Subcutaneous abdominal adipose tissue (tissue), 5 donors: ENCODE measurements around the gene CTTN.
A peak's percentile ranks its signal among the peaks of the same experiment; 100 is the strongest.

Experiments
- H3K27ac ChIP-seq: one replicate; pipeline ENCODE4 v1.7.0; 2013; ENCODE audit warnings: low read depth, mild to moderate bottlenecking, inconsistent platforms, low read length, moderate library complexity
- H3K27me3 ChIP-seq, 5 donors: one replicate each; pipeline ENCODE4 v1.7.0; 2013; ENCODE audit warnings: low read length in 5 of 5, inconsistent platforms in 1 of 5; ENCODE audit not compliant: control insufficient read depth in 5 of 5, insufficient read depth in 4 of 5
- H3K36me3 ChIP-seq, 5 donors: one replicate each; pipeline ENCODE4 v1.7.0; 2013; ENCODE audit warnings: low read length in 5 of 5; ENCODE audit not compliant: control insufficient read depth in 5 of 5, insufficient read depth in 5 of 5
- H3K4me1 ChIP-seq, 5 donors: one replicate each; pipeline ENCODE4 v1.7.0; 2013; ENCODE audit warnings: low read length in 5 of 5, mild to moderate bottlenecking in 3 of 5, moderate library complexity in 1 of 5; ENCODE audit not compliant: control insufficient read depth in 5 of 5, insufficient read depth in 5 of 5
- H3K4me3 ChIP-seq, 5 donors: one replicate each; pipeline ENCODE4 v1.7.0; 2013; ENCODE audit warnings: low read length in 5 of 5, low read depth in 1 of 5
- H3K9ac ChIP-seq, 5 donors: one replicate each; pipeline ENCODE4 v1.7.0; 2013; ENCODE audit warnings: low read length in 5 of 5, mild to moderate bottlenecking in 4 of 5, moderate library complexity in 3 of 5
- H3K9me3 ChIP-seq, 5 donors: one replicate each; pipeline ENCODE4 v1.7.0; 2013; ENCODE audit warnings: low read length in 5 of 5; ENCODE audit not compliant: control insufficient read depth in 5 of 5
- donor health status: healthy.
- donor health status: healthy.
- donor health status: healthy.
- donor health status: healthy.
- donor health status: healthy.

Gene CTTN

DNA sequence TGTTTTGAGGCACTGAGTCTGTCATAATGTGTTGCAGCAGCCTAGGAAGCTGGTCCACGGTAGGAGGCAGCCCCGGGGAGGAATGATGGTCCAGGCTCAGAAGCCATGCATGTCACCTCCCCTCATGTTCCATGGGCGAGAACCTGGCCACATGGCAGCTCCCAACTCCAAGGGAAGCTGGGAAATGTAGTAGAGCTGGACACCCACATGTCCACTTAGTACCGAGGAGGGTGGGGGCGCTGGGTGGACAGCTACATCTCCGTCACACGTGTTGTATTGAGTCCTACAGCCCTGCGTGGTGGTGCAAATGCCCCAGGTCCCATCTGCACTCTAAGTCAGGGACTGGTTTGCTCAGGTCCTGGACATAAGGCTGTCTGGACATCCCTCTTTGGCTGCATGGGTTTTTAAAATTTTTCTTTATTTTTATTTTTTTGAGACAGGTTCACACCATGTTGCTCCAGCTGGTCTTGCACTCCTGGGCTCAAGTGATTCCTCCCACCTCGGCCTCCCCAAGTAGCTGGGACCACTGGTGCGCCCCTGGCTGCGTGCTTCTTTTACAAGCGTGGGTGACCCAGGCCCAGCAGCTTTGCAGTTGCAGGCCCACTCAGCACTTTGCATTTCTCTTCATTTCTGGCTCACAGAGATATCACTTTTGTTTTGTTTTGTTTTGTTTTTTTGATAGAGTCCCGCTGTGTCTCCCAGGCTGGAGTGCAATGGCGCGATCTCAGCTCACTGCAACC is 3.9 kb upstream of the CTTN start:
- no peak overlapping the region for H3K4me3 ChIP-seq
- no peak overlapping the region for H3K9ac ChIP-seq
- H3K9me3 ChIP-seq = no peaks in the 10 kb centered on the region
- H3K4me1 ChIP-seq = peaks cover 5 to 16% (median 14%) of the 10 kb centered on the region in 5 donors
- no peaks in the 10 kb centered on the region for H3K27me3 ChIP-seq
- H3K36me3 ChIP-seq = peaks cover 0 to 3% (median 0%) of the 10 kb centered on the region in 5 donors
- H3K27ac ChIP-seq = no peak overlapping the region

DNA sequence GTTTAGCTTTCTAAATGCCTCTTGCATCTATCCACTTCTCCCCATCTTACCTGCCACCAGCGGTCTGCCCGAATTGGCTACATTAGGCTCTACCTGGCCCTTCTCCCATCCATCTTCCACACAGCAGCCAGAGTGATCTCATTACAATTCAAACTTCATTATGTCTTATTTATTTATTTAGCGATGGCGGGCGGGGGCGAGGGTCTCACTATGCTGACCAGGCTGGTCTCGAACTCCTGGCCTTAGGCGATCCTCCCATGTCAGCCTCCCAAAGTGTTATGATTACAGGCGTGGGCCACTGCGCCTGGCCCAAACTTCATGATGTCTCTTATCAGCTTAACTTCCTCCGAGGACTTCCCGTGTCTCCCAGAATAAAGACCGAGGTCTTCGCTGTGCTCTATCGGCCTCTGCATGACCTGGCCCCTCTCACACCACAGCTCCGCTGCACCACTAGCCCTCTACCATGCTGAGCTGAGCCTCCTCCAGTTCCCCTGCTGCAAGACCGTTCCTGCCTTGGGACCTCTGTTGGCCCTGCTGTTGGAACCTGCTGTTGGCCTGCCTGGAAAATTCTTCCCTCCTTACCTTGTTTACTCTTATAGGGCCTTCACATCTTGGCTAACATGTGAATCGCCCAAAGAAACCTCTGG is 870 bp upstream of the CTTN start:
- Histone ChIP-seq H3K9me3 (no peaks in the 10 kb centered on the region), H3K4me3 (peak overlapping the region; percentile 79 to 81 (median 79)), H3K9ac (peak overlapping the region in 3 of 5 donors; percentile 16 to 59 (median 53)), H3K27ac (peak overlapping the region; percentile 75), H3K27me3 (no peaks in the 10 kb centered on the region), H3K36me3 (peaks cover 0 to 3% (median 0%) of the 10 kb centered on the region in 5 donors), H3K4me1 (peaks cover 8 to 36% (median 32%) of the 10 kb centered on the region in 5 donors)

DNA sequence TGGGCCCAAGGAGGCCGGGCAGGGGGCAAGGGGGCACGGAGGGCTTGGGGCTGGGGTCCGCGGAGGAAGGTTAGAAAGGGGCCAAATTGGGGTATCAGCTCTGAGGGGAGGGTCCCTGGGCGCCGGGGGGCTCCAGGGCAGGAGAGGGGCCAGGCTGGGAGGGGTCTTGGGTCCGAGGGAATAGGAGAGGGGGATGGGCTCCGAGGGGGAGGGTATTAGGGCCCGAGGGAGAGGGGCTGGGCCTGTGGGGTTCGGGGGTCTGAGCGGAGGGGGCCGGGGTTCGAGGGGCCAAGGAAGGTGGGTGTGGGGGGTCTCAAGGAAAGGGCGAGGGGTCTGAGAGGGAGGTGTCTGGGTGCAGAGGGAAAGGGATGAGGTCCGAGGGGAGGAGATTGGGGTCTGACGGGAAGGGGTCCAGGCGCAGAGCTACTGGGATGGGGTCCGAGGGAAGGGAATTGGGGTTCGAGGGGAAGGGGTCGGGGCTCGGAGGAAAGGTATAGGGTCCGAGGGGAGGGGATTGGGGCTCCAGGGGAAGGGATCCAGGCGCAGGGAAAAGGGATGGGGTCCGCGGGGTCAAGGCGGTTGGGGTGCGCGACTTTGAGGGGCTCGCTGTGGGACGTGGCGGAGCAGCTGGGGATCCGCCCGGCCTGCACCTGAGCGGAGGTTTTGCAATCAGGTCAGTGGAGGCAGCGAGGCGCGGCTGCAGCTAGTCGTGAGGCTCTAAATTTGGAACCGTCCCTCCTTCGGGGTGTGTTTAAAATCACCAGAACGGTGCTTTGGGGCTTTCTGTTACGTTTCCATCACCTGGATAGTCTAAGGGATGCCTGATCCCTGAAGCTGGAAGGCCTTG is 728 bp downstream of the CTTN start:
- H3K4me1 ChIP-seq = peaks cover 8 to 36% (median 32%) of the 10 kb centered on the region in 5 donors
- H3K36me3 ChIP-seq = no peaks in the 10 kb centered on the region
- peak overlapping the region; percentile 52 to 88 (median 81) for H3K9ac ChIP-seq
- no peaks in the 10 kb centered on the region for H3K9me3 ChIP-seq
- peak overlapping the region; percentile 79 to 83 (median 81) for H3K4me3 ChIP-seq
- peak overlapping the region; percentile 75 for H3K27ac ChIP-seq
- H3K27me3 ChIP-seq = no peaks in the 10 kb centered on the region

DNA sequence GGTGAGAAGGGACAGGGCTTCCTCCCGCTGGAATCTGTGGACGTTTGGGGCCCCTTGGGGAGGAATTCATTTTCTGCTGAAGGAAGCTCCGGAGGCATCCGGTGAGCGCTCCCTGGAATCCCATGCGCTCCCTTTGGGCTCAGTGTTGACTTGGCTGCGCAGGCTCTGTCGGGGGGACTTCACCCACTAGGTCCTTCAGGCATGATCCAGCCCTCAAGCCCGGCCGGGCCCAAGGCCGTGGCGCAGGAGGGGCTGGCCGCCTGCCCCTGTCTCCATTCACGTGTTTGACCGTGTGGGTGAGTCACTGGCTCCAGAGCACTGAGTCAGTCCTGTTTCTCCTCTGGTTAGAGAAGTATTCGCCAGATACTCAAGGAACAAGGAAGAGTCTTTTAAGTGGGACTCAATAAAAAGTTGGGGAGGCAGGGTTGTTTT is 1.4 kb downstream of the CTTN start:
- Histone ChIP-seq H3K36me3 (no peaks in the 10 kb centered on the region), H3K27me3 (no peaks in the 10 kb centered on the region), H3K27ac (peak overlapping the region; percentile 75), H3K9ac (peak overlapping the region; percentile 52 to 88 (median 81)), H3K4me3 (peak overlapping the region; percentile 79 to 83 (median 81)), H3K9me3 (no peaks in the 10 kb centered on the region), H3K4me1 (peaks cover 8 to 36% (median 32%) of the 10 kb centered on the region in 5 donors)

DNA sequence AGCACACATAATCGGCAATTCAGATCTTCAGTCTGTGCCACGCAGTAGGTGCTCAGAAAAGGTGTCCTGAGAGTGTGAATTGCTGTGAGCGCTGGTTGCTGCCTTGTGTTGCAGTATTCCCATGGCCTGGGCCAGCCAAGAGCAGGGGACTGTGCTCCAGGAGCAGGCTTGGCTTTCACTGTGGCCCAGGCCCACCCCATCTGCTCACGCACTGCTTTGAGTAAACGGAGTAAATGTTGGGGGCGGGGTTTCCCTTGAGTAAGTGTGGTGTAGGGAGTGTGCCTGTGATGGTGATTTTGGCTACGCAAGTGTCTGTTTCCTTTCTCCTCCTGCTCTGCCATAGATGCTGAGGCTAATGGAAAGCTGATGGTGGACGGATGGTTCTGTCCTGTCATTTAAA is 2.3 kb downstream of the CTTN start:
- peak overlapping the region; percentile 75 for H3K27ac ChIP-seq
- peaks cover 0 to 7% (median 2%) of the 10 kb centered on the region in 5 donors for H3K36me3 ChIP-seq
- no peaks in the 10 kb centered on the region for H3K27me3 ChIP-seq
- no peak overlapping the region for H3K4me3 ChIP-seq
- H3K9me3 ChIP-seq = no peaks in the 10 kb centered on the region
- peak overlapping the region in 2 of 5 donors; percentile 6 to 39 for H3K9ac ChIP-seq
- peaks cover 8 to 36% (median 32%) of the 10 kb centered on the region in 5 donors for H3K4me1 ChIP-seq

DNA sequence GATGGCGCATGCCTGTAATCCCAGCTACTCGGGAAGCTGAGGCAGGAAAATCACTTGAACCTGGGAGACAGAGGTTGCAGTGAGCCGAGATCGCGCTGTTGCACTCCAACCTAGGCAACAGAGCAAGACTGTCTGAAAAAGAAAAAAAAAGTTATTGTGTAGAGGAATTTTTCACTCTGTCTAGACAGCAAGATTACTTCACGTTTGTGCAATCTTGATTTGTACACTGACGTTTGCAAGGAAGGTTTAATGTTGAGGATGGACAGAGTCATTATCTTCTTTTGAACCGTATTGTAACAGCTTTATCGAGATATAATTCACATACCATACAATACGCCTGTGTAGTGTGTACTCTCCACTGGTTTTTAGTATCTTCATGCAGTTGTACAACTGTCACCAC is 3.7 kb downstream of the CTTN start:
- Histone ChIP-seq H3K4me1 (peaks cover 8 to 36% (median 32%) of the 10 kb centered on the region in 5 donors), H3K27ac (no peak overlapping the region), H3K4me3 (no peak overlapping the region), H3K27me3 (no peaks in the 10 kb centered on the region), H3K36me3 (peaks cover 0 to 15% (median 14%) of the 10 kb centered on the region in 5 donors), H3K9me3 (no peaks in the 10 kb centered on the region), H3K9ac (no peak overlapping the region)

DNA sequence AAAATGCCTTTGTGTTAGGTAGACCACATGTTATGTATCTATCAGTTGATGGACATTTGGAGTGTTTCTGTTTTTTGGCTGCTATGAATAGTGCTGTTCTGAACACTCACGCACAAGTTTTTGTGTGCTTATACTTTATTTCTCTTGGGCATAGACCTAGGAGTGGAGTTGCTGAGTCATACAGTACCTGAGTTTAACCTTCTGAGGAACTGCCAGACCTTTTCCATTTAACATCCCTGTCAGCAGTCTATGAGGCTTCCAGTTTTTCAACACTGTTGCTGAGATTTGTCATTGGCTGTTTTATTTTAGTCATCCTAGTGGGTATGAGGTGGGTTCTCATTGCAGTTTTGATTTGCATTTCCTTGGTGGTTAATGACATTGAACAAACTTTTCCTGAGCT is 4.4 kb downstream of the CTTN start:
- Histone ChIP-seq H3K27me3 (no peaks in the 10 kb centered on the region), H3K36me3 (peaks cover 2 to 21% (median 20%) of the 10 kb centered on the region in 5 donors), H3K4me1 (peaks cover 5 to 31% (median 27%) of the 10 kb centered on the region in 5 donors), H3K4me3 (no peak overlapping the region), H3K9ac (no peak overlapping the region), H3K9me3 (no peaks in the 10 kb centered on the region), H3K27ac (no peak overlapping the region)

DNA sequence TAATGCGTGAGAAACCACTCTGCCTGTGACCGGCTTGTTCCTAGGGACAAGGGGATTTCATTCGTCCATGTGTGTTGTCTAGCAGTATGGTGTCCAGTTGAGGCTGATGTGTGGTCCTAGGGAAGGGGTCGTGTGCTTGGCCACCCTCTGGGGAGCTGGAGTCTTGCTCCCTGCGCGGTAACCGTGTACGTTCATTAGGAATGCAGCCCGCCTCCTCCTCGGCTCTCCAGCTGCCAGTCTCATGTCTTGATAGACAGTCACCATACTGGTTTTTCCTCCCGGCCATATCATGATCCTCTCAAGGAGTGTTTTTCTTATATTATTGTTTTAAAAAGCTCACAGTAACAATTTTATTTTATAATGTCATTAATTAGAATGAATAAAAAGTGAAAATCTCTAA is 5.9 kb downstream of the CTTN start:
- Histone ChIP-seq H3K4me3 (no peak overlapping the region), H3K27ac (no peak overlapping the region), H3K36me3 (peaks cover 10 to 37% (median 35%) of the 10 kb centered on the region in 5 donors), H3K9me3 (no peaks in the 10 kb centered on the region), H3K27me3 (no peaks in the 10 kb centered on the region), H3K9ac (no peak overlapping the region), H3K4me1 (peaks cover 3 to 25% (median 18%) of the 10 kb centered on the region in 5 donors)

DNA sequence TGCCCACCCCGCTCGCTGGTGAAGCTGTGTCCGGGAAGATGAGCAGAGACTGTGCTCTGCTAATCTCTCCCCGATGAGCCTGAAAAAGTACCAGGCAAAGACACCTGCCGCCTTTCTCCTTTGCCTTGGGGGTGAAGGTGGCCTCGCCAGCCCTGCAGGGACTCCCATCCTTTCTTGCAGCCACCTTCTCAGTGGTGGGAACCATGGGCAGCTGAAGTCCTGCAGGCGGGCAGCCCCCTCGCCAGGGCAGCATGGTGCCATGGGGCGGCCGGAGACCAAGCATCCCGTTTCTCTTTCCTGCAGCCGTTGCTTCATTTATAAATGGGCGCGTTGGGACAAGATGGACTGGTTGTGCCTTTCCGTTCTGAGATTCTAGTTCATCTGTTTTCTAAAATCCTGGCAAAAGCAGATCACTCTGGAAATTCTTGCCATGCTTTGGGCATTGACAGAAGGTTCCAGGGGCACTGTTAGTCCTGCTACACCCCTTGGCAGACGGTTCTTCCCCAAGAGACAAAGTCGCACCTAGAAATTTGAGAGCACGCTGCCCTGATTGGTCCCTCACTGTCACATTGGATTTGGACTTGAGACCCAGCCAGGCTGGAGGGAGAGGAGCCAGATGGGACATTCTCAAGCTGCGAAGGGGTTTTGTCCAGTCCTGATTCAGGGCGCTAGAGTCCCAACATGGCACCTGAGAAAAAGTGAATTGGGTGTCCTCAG is 7.5 kb downstream of the CTTN start:
- Histone ChIP-seq H3K27ac (no peak overlapping the region), H3K9ac (no peak overlapping the region), H3K36me3 (peaks cover 10 to 53% (median 51%) of the 10 kb centered on the region in 5 donors), H3K27me3 (no peaks in the 10 kb centered on the region), H3K9me3 (no peaks in the 10 kb centered on the region), H3K4me3 (no peak overlapping the region), H3K4me1 (peaks cover 0 to 9% (median 2%) of the 10 kb centered on the region in 5 donors)
